ENCODE data around the gene NHS.
A peak's percentile ranks its signal among the peaks of the same experiment; 100 is the strongest.

NHS gene

GRCh38 chrX:17374619-17375366 is at the start of gene NHS:
TSS of gene NHS (plus strand) at chrX:17375200. CDS start at chrX:17375758, 558 bp downstream.
- no peak for DNase-seq (ENCODE audit: low spot score)

GRCh38 chrX:17328837-17329236 is 46.2 kb upstream of the NHS start:
- DNase-seq (ENCODE audit: low spot score): no peak

GRCh38 chrX:17336377-17336776 is 38.6 kb upstream of the NHS start:
- DNase-seq (ENCODE audit: low spot score): no peak

GRCh38 chrX:17355976-17356375 is 19.0 kb upstream of the NHS start:
- no peak for DNase-seq (ENCODE audit: low spot score)

- peak; percentile 9 for DNase-seq (ENCODE audit: low spot score)
Observed at GRCh38 chrX:17359500-17359899, 15.5 kb upstream of the NHS start.

GRCh38 chrX:17361620-17362019 is 13.4 kb upstream of the NHS start:
- DNase-seq (ENCODE audit: low spot score): no peak

- DNase-seq (ENCODE audit: low spot score): no peak
Observed at GRCh38 chrX:17368002-17368401, 7.0 kb upstream of the NHS start.

- no peak for DNase-seq (ENCODE audit: low spot score)
Observed at GRCh38 chrX:17369309-17369708, 5.7 kb upstream of the NHS start.

GRCh38 chrX:17370191-17370590 is 4.8 kb upstream of the NHS start:
- no peak for DNase-seq (ENCODE audit: low spot score)

- DNase-seq (ENCODE audit: low spot score): no peak
Observed at GRCh38 chrX:17372052-17372451, 2.9 kb upstream of the NHS start.

GRCh38 chrX:17373337-17373736 is 1.7 kb upstream of the NHS start:
- no peak for DNase-seq (ENCODE audit: low spot score)

GRCh38 chrX:17375367-17375636 is 302 bp downstream of the NHS start:
- no peak for DNase-seq (ENCODE audit: low spot score)

- no peak for DNase-seq (ENCODE audit: low spot score)
Observed at GRCh38 chrX:17375637-17376430, 834 bp downstream of the NHS start.

- DNase-seq (ENCODE audit: low spot score): no peak
Observed at GRCh38 chrX:17376431-17377077, 1.6 kb downstream of the NHS start.

- DNase-seq (ENCODE audit: low spot score): no peak
Observed at GRCh38 chrX:17377091-17377717, 2.2 kb downstream of the NHS start.

- DNase-seq (ENCODE audit: low spot score): no peak
Observed at GRCh38 chrX:17377795-17378194, 2.8 kb downstream of the NHS start.

GRCh38 chrX:17380221-17380620 is 5.2 kb downstream of the NHS start:
- DNase-seq (ENCODE audit: low spot score): no peak

GRCh38 chrX:17390419-17390850 is 15.4 kb downstream of the NHS start:
- no peak for DNase-seq (ENCODE audit: low spot score)

GRCh38 chrX:17395154-17395553 is 20.2 kb downstream of the NHS start:
- no peak for DNase-seq (ENCODE audit: low spot score)

- DNase-seq (ENCODE audit: low spot score): no peak
Observed at GRCh38 chrX:17397074-17397473, 22.1 kb downstream of the NHS start.

GRCh38 chrX:17403189-17403691 is 28.2 kb downstream of the NHS start:
- no peak for DNase-seq (ENCODE audit: low spot score)

- DNase-seq (ENCODE audit: low spot score): no peak
Observed at GRCh38 chrX:17403972-17404371, 29.0 kb downstream of the NHS start.

Measured in activated CD4-positive, alpha-beta T cell treated with anti-CD3 and anti-CD28 coated beads, Interleukin-2, Interleukin-4, amounts not matched to agents 100 ng/mL and 50 ng/mL, durations not matched to agents 16 hours and 8 hours (primary cell).